Epithelial cell of proximal tubule (primary cell): ENCODE measurements around the gene CALD1. TPM values are rescaled to one million over a fixed set of nuclear protein-coding genes. Genes with fewer than 3 reads are reported as not detected.

Experiments used
- DNase-seq: peaks from one replicate; pipeline ENCODE4 v3.0.0-alpha.2; 2011; ENCODE audit warnings: low read depth
- H3K4me3 ChIP-seq: 2 replicates; pipeline ENCODE4 v1.5.1; 2011; ENCODE audit warnings: low read depth, mild to moderate bottlenecking, low read length
- CTCF ChIP-seq: conservative IDR thresholded peaks from 2 replicates; pipeline ENCODE4 v1.5.1; 2012; ENCODE audit warnings: low read depth, mild to moderate bottlenecking, low read length
- total RNA-seq: library from RNA; depleted of rRNA; stranded (reverse); fragments of >200 nt; gene quantifications from 2 replicates; pipeline ENCODE4 v1.2.3, GENCODE V29; 2015

Gene CALD1
- total RNA-seq, 1 donor from 2014 or later = 140 TPM

- DNase-seq = no peak
- no peak overlapping the region for H3K4me3 ChIP-seq
- no peak for TF ChIP-seq CTCF
Measured at GRCh38 chr7:134925766-134926165, 146.3 kb downstream of the CALD1 start.

DNA sequence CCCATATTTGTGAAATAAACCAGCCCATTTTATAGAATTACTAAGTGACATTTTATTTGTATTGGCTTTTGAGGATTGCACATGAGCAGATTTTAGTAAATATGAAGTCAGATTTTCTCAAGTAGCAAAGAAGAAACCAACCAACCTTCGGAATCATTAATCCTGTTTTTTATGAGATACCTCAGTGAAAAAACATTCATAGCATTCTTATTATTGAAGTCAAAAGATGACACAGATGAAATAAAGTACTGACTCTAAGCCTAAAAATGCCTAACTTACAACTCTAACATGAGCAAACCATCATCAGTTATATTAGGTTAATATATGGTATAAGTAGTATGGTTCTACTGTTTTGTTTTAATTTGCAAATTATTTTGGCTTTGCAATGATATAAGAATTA lies 147.0 kb downstream of the CALD1 start:
- no peak overlapping the region for H3K4me3 ChIP-seq
- no peak for TF ChIP-seq CTCF
- no peak for DNase-seq

DNA sequence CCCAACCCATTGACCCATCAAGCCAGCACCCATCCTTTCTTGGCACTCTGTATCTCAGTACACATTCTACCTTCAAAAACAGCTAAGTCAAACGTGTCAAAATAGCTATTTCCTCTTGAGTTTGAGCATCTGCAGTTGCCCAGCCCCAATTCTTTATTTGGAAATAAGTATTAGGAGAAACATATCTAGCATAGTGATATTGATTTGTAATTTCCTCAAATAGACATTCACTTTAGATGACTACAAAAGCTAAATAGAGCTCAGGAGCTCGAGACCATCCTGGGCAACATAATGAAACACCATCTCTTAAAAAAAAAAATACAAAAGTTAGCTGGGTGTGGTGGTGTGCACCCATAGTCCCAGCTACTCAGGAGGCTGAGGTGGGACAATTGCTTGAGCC lies 147.6 kb downstream of the CALD1 start:
- no peak for DNase-seq
- H3K4me3 ChIP-seq = no peak overlapping the region
- no peak for TF ChIP-seq CTCF

- no peak for TF ChIP-seq CTCF
- no peak for DNase-seq
- H3K4me3 ChIP-seq = no peak overlapping the region
Measured at GRCh38 chr7:134927723-134928122, 148.3 kb downstream of the CALD1 start.

GRCh38 chr7:134928554-134928953 lies 149.1 kb downstream of the CALD1 start:
- no peak for TF ChIP-seq CTCF
- H3K4me3 ChIP-seq = no peak overlapping the region
- DNase-seq = no peak

- no peak overlapping the region for H3K4me3 ChIP-seq
- TF ChIP-seq CTCF = no peak
- DNase-seq = no peak
Measured at GRCh38 chr7:134931487-134931886, 152.1 kb downstream of the CALD1 start.

DNA sequence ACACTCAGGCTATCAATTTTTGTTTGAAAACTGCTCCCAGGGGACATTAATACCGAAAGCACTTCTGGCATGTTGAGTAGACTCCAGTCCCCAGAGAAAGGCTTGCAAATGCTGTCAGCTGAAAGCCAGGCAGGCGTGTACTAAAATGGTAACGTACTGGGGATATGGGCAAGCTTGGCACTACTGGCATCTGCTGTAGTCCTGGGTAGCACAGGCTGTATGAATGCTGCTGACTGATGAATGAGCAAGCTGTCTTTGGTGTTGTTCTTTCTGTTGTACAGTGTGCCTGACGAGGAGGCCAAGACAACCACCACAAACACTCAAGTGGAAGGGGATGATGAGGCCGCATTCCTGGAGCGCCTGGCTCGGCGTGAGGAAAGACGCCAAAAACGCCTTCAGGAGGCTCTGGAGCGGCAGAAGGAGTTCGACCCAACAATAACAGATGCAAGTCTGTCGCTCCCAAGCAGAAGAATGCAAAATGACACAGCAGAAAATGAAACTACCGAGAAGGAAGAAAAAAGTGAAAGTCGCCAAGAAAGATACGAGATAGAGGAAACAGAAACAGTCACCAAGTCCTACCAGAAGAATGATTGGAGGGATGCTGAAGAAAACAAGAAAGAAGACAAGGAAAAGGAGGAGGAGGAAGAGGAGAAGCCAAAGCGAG lies 153.4 kb downstream of the CALD1 start:
- no peak for TF ChIP-seq CTCF

More for the DNA sequence above, 153.4 kb downstream of the CALD1 start:
- H3K4me3 ChIP-seq = no peak overlapping the region
- DNase-seq = no peak
